IPS DF 4.7 (cell line): ENCODE measurements around the gene PPP2R5B.

Experiments used
- DNase-seq: peaks from one replicate; pipeline ENCODE4 v3.0.0-alpha.2; 2013; ENCODE audit warnings: low spot score; ENCODE audit errors: extremely low read depth

The PPP2R5B gene

DNA sequence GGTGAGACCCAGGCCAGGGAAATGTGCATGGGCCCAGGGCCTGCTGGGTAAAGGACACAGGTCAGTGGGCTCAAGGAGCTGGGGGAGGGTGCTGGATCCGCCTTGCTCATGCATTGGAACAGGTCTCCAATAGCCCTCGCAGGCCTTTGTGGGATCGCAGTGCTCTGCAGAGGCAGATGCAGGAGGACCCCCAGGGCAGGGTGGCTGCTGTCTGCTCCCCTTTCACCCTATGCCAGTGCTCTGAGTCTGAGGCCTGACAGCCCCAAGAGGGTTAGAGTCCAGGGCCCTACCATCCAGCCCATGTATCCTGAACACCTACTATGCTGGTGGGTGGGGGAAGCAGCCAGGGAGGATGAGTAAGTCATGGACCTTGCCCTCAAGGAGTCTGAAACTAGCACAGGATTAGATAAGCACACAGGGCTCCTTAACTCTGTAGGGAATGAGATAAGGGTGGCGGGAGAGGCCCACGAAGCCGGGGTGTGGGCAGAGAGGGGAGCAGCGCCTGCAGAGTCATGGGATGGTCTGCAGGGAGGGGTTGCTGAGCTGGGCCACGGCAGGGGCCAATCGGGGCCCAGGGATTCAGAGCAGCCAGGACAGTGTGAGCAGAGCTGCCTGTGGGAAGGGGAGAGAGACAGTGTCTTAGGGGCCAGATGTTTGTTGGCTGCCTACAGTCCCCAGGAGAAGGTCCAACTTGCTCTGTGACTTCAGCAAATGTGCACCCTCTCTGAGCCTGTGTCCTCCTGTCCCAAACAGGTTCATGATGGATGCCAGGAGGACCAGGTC lies 35.6 kb upstream of the PPP2R5B start:
- no peak for DNase-seq

DNA sequence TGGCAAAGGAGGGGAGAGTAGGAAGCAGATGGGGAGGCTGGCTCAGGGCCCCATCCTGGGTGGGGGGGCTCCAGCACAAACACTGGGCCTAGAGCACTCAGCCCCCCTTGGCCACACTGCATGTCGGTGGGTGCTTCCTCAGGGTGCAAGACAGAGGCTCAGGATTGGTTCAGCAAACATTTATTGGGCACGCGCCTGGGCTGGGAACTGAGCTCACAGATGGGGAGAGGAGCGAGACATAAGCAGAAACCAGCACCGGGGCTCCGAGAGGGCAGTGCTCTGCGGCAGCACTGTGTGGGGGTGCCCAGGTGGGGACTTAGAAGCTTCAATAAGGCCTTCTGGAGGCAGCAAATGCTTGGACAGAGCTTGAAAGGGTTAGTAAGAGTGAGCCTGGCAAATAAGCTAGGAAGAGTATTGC lies 34.0 kb upstream of the PPP2R5B start:
- no peak for DNase-seq

DNA sequence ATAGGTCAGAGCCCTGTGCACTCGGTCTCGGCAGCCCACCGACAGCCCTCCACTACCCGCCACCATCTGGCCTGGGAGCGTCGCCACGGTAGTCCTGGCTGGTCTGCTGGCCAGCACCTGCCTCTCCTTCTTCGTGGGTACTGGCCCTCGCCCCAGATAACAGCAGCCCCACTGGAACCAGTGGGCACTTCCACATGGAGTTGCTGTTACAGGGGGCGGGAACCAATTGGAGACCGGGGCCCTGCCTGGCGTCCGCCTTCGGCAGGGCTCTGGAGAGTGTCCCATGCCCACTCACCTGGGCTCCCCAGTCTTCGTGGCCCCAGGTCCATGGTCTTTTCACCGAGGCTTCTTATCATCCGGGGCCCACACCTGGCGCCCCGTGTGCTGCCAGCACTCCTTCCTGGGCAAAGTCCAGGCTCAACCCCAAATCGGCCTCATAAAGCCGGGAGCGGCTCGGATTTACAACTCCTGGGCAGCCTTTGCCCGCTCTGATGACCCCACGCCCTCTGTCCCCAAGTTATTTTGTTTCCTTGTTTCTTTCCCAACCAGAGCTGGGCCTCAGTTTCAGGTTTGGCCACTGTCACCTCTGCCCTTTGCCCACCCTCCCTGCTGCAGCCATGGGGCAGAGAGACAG lies 33.2 kb upstream of the PPP2R5B start:
- no peak for DNase-seq

DNA sequence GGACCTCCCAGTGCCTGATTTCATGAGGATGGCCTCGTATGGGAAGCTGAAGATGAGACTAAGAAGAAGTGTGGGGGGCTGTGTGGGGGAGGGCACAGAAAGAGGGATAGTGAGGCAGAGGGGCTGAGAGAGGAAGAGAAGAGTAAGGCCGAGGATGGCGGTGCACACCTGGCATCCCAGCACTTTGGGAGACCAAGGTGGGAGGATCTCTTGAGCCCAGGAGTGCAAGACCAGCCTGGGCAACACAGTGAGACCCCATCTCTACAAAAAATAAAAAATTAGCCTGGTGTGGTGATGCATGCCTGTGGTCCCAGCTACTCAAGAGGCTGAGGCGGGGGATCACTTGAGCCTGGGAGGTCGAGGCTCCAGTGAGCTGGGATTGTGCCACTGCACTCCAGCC lies 32.6 kb upstream of the PPP2R5B start:
- DNase-seq, result no peak

DNA sequence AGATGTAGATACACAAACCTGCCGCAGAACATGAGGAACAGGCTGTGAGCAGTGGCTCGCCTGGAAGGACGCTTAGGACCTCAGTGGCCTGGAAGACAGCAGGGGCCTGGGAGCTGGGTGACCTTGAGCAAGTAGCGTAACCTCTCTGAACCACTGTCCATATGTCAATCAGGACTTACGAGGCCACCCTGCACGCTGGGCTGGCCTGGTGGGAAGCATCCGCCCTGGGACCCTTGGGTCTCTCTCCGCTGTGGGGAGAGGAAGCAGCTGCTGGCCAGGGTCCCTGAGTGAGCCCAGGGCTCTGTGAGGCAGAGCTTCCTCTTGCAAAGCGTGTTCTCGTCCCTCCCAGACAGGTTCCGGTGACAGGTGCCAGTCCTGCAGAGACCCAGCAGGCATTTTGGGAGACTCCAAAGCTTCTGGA lies 32.1 kb upstream of the PPP2R5B start:
- DNase-seq, result no peak

DNA sequence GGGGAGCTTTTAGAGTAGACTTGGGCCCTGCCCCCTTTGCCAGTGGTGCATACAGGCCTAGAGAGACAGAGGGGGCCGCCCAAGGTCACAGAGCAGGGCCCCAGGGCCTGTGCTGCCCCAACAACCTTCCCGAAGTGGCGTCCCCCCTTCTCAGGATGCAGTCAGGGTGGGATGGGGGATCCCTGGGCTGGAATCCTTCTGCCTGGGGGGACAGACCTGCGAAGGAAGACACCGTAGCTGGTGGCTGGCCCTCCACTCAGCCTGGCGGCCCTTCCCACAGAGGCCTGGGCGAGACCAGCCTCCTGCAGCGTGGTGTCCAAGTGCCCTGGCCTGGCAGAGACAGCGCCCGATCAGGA lies 31.7 kb upstream of the PPP2R5B start:
- no peak for DNase-seq

DNA sequence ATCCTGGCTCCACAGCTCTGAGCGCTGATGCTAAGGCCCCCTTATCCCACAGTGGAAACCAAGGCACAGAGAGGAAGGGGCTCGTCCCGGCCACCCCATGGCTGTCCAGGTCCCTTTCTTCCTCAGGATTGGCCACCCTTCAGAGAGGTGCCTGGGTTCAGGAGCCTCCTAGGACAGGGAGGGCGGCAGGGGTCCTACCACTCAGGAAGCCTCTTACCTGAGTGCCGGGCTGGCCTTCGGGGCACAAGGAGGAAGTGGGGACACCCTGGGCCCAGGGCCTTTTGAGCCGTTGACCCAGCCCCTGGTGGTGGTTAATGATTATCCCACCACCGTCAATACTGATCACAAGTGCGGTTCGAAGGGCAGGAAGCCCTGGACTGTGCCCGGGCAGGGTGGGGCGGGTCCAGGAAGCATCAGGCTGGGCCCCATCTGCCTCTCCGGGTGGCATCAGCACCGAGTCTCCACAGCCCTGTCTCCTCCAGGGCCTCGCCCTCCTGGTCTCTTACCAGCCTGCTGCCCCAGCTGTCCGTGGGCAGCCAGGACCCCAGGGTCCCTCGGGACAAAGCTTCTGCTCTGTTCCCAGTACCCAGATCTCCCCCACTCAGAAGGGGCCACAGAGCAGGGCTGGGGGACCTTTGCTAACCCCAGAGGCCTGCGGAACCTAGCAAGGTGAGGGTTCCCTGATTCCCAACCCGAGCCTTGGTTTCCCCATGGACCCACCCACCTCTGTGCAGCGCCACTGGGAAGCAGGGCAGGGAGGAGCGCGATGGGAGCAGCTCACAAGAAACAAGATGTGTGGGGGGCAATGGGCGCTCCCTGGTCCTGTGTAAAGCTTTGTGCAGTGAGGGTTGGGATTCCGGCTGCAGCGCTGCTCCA lies 31.1 kb upstream of the PPP2R5B start:
- no peak for DNase-seq

DNA sequence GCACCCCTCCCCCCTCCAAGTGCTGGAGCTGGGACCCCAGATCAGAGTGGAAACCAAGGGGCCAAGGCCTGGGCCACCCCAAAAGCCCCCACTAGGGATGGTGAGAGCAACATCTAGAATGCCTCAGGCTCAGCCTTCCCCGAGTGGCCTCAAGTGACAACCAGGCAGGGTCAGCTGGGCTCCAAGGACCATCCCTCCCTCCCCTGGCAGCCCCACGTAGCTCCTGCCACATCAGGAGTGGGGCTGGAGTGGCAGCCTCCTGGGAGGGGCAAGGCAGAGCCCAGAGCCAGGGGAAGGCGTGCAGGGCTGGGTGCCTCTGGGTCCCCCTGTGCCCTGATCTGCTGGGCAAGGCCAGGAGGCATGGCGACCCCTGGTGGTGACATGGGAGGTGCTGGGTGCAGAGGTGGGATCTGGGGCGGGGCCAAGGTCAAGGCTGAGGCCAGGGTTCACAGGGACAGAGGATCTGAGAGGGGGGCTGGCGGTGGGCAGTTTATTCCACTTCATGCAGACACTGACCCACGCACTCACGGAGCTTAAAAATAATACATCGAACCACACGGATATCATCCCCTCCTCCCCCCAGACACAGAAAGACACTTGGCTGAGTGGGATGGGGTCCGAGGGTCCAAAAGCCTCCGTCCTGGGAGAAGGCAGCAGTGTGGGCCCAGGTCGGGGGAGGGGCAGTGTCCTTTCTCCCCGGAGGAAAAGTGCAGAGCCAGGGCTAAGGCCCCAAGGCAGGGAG lies 30.2 kb upstream of the PPP2R5B start:
- no peak for DNase-seq

DNA sequence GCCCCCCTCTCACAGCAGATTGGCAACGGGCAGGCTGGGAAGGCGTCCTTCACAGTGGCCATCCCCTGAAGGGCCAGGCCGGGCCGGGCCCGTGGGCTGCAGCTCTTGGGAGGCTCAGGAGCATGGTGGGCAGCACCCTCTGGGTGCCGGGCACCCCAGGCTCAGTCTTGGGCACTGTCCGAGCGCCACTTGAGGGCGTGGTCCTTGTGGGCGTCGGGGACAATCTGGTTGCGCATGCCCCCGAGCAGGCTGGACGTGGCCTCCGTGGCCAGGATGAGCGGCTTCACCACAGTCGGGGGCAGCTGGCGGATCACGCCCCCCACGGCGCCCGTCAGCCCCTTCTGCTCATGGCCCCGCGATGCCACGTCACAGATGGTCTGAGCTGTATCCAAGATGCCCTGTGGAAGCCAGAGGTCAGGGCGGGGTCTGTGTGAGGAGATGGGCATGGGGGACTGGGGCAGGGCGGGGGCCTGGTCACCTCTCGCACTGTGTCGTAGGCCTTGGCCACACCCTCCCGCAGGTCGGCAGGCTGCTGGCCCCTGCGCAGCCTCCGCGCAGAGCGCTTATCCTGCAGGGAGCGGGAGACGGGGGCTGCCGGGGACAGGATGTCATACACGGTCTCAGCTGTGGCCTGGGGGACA lies 29.6 kb upstream of the PPP2R5B start:
- no peak for DNase-seq

DNA sequence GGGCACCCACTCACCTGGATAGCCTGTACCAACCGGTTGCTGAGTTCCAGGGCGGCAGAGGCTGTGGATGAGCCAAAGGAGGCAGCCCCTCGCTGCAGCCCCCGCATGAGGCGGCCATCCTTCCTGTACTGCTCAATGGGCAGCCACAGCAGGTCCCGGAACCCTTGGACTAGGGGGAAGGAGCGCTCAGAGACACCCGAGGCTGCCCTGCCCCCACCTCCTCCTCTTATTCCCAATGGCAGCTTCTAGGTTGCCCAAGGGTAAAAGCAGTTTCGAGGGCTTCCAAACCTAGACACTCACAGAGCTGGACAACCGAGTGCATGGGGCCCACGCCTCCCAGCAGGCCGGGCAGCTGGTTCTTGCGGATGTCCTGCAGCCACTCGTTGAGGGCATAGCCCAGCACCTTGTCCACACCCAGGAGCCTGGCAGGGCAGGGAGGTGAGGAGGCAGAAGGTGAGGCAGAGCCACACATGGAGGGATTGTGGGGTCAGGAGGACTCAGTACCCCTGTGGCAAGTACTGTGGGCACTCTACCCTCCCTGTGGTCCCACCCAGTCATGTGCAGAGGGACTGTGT lies 28.0 kb upstream of the PPP2R5B start:
- no peak for DNase-seq

DNA sequence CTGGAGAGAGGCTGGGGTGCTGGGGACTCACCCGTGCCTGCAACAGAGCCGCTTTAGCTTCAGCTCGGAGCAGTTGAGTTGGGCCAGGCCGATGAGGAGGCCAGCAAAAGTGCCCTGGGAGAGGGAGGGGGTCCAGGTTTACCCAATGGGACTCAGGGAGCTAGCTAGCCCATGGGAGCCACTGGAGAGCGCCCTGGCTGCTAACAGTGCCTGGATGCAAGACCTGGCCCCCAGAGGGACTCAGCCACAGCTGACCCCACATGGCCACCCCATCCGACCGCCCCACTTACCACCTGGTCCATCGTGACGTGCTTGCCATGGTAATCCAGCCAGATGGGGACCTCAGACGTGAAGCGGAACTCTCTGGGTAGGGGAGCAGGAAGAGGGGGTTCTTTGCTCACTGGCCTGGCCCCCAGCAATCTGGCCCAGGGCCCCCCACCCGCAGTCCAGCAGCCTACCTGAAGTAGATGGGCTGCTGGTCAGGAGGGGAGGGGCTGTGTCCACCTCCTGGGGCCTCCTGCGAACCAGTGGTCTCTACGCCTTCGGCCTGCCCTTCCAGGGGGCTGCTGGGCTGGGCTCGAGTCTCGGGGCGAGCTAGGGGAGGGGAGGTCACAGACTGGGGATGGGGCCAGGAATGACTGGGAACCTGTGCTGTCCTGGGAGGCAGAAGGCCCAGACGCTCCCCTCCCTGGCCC lies 27.0 kb upstream of the PPP2R5B start:
- no peak for DNase-seq

DNA sequence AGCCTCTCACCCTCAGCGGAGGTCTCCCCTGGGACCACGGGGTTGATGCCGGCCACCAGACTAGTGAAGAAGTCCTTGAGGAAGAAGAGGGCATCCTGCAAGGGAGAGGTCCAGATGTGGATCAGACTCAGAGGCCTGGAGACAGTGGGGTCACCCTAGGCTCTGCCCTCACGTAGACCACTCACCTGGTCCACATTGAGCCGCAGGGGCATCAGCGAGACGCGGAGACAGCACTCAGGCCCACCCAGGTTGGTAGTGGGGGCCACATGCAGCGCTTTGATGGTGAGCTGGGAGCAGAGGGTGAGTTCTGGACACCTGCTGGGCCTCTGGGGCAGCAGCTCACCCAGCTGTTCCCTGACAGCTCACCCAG lies 26.4 kb upstream of the PPP2R5B start:
- DNase-seq, result no peak

DNA sequence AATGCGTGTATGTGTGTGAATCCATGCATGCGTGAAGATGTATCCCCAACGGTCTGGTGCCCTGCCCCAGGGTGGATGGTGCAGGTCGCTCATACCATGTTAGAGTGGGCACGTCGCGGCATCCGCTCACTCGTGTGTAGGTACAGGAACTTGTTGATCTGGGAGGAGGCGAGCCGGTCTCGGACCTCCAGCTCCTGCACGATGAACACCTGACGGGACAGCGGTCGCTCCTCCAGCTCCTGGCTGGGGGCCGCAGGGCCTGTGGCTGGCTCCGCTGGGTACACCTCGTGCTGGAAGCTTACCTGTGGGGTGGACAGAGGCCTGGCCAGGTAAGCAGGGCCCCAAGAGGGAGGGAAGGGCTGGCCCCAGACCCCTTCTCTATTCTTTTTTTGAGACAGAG lies 25.9 kb upstream of the PPP2R5B start:
- no peak for DNase-seq

DNA sequence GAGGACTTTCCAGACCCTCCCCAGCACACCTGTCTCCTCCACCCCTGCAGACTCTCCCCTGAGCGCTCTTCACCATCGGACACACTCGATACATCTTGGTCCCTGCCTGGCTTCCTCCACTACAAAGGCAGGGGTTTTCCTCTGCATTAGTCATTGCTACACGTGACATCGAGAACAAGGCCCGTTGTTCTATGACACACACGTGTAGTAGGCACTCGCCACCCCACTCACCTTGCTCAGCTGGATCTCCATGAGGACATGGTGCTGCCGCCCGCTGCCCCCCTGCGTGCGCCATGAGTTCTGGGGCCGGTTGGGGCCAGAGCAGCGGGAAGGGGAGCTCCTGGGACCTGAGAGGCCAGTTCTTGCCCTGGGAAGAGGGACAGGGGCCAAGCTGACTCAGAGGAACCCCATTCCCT lies 24.2 kb upstream of the PPP2R5B start:
- DNase-seq, result no peak

DNA sequence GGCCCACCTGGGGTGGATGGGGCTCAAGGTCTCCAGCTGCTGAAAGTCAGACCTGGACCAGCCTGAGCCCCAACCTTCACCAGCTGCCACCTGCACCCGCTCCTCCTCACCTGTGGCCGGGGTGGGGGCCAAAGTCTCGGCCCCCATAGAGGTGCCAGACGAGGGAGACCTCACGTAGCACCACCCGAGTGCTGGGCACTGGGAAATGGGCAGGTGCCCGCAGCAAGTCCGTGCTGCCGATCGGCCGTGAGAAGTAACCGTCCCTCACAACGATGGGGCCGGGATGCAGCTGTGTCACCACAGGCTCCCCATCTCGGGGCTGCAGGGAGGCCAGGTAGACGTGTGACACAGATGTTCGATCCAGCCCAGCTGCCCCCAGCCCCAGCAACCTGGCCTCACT lies 23.7 kb upstream of the PPP2R5B start:
- DNase-seq, result no peak

DNA sequence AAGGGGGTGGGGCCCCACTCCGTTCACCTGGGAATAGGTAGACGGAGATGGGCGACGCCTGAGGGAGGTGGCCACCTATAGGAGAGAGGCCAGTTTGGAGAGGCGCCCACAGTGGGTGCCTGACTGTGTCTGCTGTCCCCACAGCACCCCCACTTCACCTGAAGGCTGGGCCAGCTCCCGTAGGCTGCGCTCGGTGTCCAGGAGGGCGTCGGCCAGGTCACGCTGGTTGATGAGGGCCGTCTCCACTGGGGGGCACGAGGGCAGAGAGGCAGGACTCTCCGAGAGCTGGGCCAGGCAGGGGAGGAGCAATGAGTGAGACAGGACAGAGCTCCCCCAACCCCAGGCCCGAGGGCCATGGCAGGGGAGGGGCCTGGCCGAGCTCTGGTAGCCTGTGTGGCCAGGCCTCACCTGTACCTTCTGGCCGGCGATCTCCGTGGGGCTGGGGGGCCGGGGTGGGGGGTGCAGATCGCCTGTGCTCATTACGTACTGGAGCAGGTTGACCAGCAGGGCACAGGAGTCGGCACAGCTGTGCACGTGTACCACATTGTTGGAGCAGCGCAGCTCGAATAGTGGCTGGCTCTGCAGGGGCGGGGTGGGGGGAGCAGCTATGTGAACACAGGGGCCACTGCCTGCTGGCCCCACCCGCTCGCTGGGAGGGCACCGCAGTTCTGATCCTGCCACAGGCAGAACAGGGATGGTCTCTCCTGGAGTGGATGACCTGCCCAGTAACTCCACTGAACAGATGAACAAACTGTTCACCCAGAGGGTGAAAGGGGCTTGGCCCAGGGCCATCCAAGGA lies 22.2 kb upstream of the PPP2R5B start:
- DNase-seq, result no peak

DNA sequence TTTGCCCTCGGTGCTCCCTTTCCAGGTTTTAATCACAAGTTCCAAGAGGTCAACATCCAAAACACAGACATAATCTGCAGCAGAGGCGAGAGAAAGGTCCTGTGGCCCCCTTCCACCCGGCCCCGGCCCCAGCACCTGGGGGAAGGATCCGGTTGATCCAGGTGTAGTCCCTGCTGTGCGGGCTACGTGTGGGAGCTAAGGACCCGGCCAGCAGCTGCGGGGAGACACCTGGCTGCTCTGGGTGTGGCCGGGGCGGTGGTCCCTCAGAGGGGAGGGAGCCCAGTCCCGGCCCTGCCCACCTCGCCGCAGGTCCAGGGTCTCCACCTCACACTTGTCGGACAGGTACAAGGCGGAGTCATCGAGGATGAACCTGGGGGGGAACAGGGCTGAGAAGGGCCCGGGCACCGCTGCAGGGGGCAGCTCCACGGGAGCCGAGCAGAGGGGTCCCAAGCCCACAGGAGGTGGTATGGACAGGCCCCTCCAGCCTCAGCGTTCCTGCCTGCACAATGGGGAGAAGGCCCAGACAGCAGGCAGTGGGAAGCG lies 21.1 kb upstream of the PPP2R5B start:
- no peak for DNase-seq

DNA sequence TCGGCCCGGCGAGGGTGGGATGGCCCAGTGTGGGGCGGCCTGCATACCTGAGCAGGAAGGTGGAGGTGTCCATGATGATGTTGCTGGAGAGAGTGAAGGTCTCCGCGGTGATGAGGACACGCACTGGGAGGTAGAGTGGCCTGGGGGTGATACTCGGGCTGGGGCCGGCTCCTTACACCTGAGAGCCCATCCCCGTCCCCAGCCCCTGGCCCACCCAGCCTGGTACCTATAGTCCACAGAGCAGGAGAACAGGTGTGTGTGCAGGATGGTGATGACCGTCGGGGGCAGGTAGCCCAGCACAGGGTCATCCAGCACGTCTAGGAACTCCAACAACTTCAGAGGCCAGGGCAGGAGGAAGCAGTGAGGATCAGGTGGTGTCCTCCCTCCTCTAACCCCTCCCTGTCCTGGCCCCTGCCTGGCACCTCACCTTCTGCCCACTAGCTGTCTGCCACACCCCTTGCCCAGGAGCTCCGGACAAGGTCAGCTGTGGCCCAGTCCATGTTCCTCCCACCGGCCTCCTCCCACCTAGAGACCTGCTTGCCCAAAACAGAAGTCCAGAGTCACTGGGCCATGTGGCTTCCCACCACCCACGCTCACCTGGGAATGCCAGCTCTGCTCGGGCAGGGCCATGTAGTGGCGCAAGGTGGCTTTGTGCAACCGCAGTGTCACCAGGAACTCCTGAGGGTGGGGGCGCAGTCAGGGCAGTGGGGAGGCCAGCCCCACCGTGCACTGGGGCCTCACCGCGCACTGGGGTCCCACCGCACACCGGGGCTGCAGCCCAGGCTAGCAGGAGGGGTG lies 18.8 kb upstream of the PPP2R5B start:
- DNase-seq, result no peak
